ENCODE data around the gene CMTM8.

GRCh38 chr3:32305361-32305876 is 66.9 kb downstream of the CMTM8 start:
- TF ChIP-seq GATA2 (IDR thresholded peaks at IDR 0.05; ENCODE audit: low read depth, low read length) (no peak), GATA3 (IDR thresholded peaks at IDR 0.05; ENCODE audit: low read depth, low read length) (no peak)
